WTC11 (cell line): ENCODE data around the gene PRUNE2. TPM values are rescaled to one million over a fixed set of nuclear protein-coding genes. Genes with fewer than 3 reads are reported as not detected.

Experiments used
- ATAC-seq: fragments of 200-7000 bp; cut with Tn5 transposase; 2 replicates; pipeline ENCODE4 v1.10.0; 2021; ENCODE audit warnings: mild to moderate bottlenecking, moderate library complexity
- CTCF ChIA-PET: fragments of 300-600 bp; sonication (Branson Sonifier 250); formaldehyde crosslinking; loops from one replicate; lab custom pipeline; 2021; ENCODE audit warnings: antibody characterized with exemption; lab: Charles Lee
- POLR2A ChIA-PET: fragments of 350-600 bp; sonication (Branson Sonifier 250); formaldehyde crosslinking; loops from one replicate; lab custom pipeline; 2021; ENCODE audit warnings: antibody characterized with exemption; lab: Charles Lee
- DNase-seq: peaks from one replicate; pipeline ENCODE4 v3.0.0; 2021; ENCODE audit warnings: low spot score
- H3K27ac Mint-ChIP-seq: 2 replicates; pipeline ENCODE4 v1.8.0; 2021; ENCODE audit warnings: mixed read lengths
- H3K27me3 Mint-ChIP-seq: 2 replicates; pipeline ENCODE4 v1.8.0; 2021; ENCODE audit warnings: low read depth, mild to moderate bottlenecking, moderate library complexity, mixed read lengths
- H3K36me3 Mint-ChIP-seq: 2 replicates; pipeline ENCODE4 v1.8.0; 2021; ENCODE audit warnings: mixed read lengths
- H3K4me1 Mint-ChIP-seq: 2 replicates; pipeline ENCODE4 v1.8.0; 2022; ENCODE audit warnings: mixed read lengths
- H3K4me3 Mint-ChIP-seq: 2 replicates; pipeline ENCODE4 v1.8.0; 2021; ENCODE audit warnings: mild to moderate bottlenecking, moderate library complexity, mixed read lengths
- H3K9me3 Mint-ChIP-seq: 2 replicates; pipeline ENCODE4 v1.8.0; 2021; ENCODE audit warnings: mixed read lengths
- ATF2 ChIP-seq: sonication (generic); formaldehyde crosslinking; IDR thresholded peaks from 2 replicates; pipeline ENCODE4 v1.8.1; 2022; ENCODE audit warnings: low read depth, missing genetic modification reagents, borderline replicate concordance
- ELF4 ChIP-seq: sonication (generic); formaldehyde crosslinking; IDR thresholded peaks from 2 replicates; pipeline ENCODE4 v1.8.1; 2022; ENCODE audit warnings: low read depth, mild to moderate bottlenecking, moderate library complexity, missing genetic modification reagents
- EMX1 ChIP-seq: fragments of 250-450 bp; sonication (Bioruptor Pico); IDR thresholded peaks from 2 replicates; pipeline ENCODE4 v1.8.0; 2021; ENCODE audit warnings: mild to moderate bottlenecking
- ESRRA ChIP-seq: sonication (generic); formaldehyde crosslinking; IDR thresholded peaks from 2 replicates; pipeline ENCODE4 v1.8.1; 2022; ENCODE audit warnings: mild to moderate bottlenecking, missing genetic modification reagents, borderline replicate concordance
- IRF1 ChIP-seq: sonication (generic); formaldehyde crosslinking; IDR thresholded peaks from 2 replicates; pipeline ENCODE4 v1.8.0; 2023; ENCODE audit warnings: missing genetic modification reagents
- NR2C2 ChIP-seq: sonication (generic); formaldehyde crosslinking; IDR thresholded peaks from 2 replicates; pipeline ENCODE4 v1.8.0; 2022; ENCODE audit warnings: mild to moderate bottlenecking, missing genetic modification reagents
- OVOL2 ChIP-seq: fragments of 250-450 bp; sonication (Bioruptor Pico); IDR thresholded peaks from 2 replicates; pipeline ENCODE4 v1.9.0; 2021; ENCODE audit warnings: mild to moderate bottlenecking, borderline replicate concordance
- ZNF425 ChIP-seq: fragments of 250-450 bp; sonication (Bioruptor Pico); conservative IDR thresholded peaks from 2 replicates; pipeline ENCODE4 v1.9.0; 2021; ENCODE audit warnings: mild to moderate bottlenecking
- ZNF512 ChIP-seq: sonication (generic); formaldehyde crosslinking; IDR thresholded peaks from 2 replicates; pipeline ENCODE4 v1.8.1; 2022; ENCODE audit warnings: missing genetic modification reagents, borderline replicate concordance
- ZSCAN18 ChIP-seq: fragments of 250-450 bp; sonication (Bioruptor Pico); IDR thresholded peaks from 2 replicates; pipeline ENCODE4 v2.1.2; 2022; ENCODE audit warnings: mild to moderate bottlenecking, moderate library complexity
- total RNA-seq: library from RNA; stranded (reverse); gene quantifications from 3 replicates; pipeline ENCODE4 v1.2.3, GENCODE V29; 2021

The PRUNE2 gene
- total RNA-seq, 1 experiment from 2014 or later, result 13.1 TPM

- TF ChIP-seq IRF1 (CRISPR knock-in tag), result no peak
- no peak for TF ChIP-seq ZNF512 (CRISPR knock-in tag)
Observed at GRCh38 chr9:76600007-76600615, 305.8 kb downstream of the PRUNE2 start (continued).

GRCh38 chr9:76598981-76599380, 306.9 kb downstream of the PRUNE2 start:
- POLR2A ChIA-PET, result no interaction called here
- no peak for TF ChIP-seq ELF4 (CRISPR knock-in tag)
- no peak for TF ChIP-seq ZNF512 (CRISPR knock-in tag)
- TF ChIP-seq NR2C2 (CRISPR knock-in tag), result no peak
- TF ChIP-seq EMX1 (CRISPR knock-in tag), result no peak
- TF ChIP-seq ZSCAN18 (CRISPR knock-in tag), result no peak
- no peak for TF ChIP-seq OVOL2
- CTCF ChIA-PET, result no interaction called here
- H3K27ac Mint-ChIP-seq, result no peak overlapping the region
- no peaks in the 10 kb centered on the region for H3K27me3 Mint-ChIP-seq
- DNase-seq (no peak), ATAC-seq (no peak)
- H3K4me3 Mint-ChIP-seq, result no peak overlapping the region
- no peaks in the 10 kb centered on the region for H3K9me3 Mint-ChIP-seq
- H3K36me3 Mint-ChIP-seq, result no peaks in the 10 kb centered on the region
- peaks cover 38% of the 10 kb centered on the region for H3K4me1 Mint-ChIP-seq

- peaks cover 5% of the 10 kb centered on the region for H3K9me3 Mint-ChIP-seq
- POLR2A ChIA-PET, result interaction anchor here (1.2 kb wide), 1 partner anchor 12 kb away, joined by 3 read pairs; no protein-coding TSS in a partner anchor
- no peak for ATAC-seq
Observed at GRCh38 chr9:76595645-76596044, 310.3 kb downstream of the PRUNE2 start.

GRCh38 chr9:76594764-76595424, 311.0 kb downstream of the PRUNE2 start:
- Mint-ChIP-seq H3K36me3 (no peaks in the 10 kb centered on the region), H3K4me3 (peak overlapping the region; percentile 62), H3K4me1 (peaks cover 46% of the 10 kb centered on the region), H3K9me3 (peaks cover 10% of the 10 kb centered on the region), H3K27ac (peak overlapping the region; percentile 96), H3K27me3 (peaks cover 7% of the 10 kb centered on the region; the same call in 1 of the 2 replicates)
- peak; percentile 65 for ATAC-seq
- ChIA-PET CTCF (interaction anchor here (0.6 to 1.5 kb wide), 4 partner anchors 21 to 556 kb away, joined by 3 to 4 read pairs (median 4); no protein-coding TSS in a partner anchor), POLR2A (no interaction called here)
- DNase-seq, result peak; percentile 15
- TF ChIP-seq ATF2 (CRISPR knock-in tag), result no peak
- TF ChIP-seq ZNF425 (CRISPR knock-in tag), result 0 out of 2 replicates have a peak, but pooled peaks have one; percentile 45

More at GRCh38 chr9:76595645-76596044, 310.3 kb downstream of the PRUNE2 start:
- no peak for DNase-seq
- no peak for TF ChIP-seq ESRRA (CRISPR knock-in tag)
- Mint-ChIP-seq H3K27me3 (peaks cover 7% of the 10 kb centered on the region; the same call in 1 of the 2 replicates), H3K4me1 (peaks cover 53% of the 10 kb centered on the region), H3K4me3 (peak overlapping the region; percentile 55), H3K36me3 (no peaks in the 10 kb centered on the region), H3K27ac (0 out of 2 replicates have a peak overlapping the region, but pooled peaks have one; percentile 79)
- CTCF ChIA-PET, result interaction anchor here (1.5 kb wide), 1 partner anchor 108 kb away, joined by 3 read pairs; no protein-coding TSS in a partner anchor
